ENCODE data around the gene BOD1L1.
"Not testable (repeated sequence)": the region's sequence is repeated elsewhere in the genome, so short reads cannot be mapped to it uniquely, and the experiment has no call there.

BOD1L1 gene

GRCh38 chr4:13618212-13618806 lies 9.2 kb downstream of the BOD1L1 start:
- no peak for DNase-seq

- no peak for DNase-seq
Measured at GRCh38 chr4:13617801-13618200, 9.7 kb downstream of the BOD1L1 start.

DNA sequence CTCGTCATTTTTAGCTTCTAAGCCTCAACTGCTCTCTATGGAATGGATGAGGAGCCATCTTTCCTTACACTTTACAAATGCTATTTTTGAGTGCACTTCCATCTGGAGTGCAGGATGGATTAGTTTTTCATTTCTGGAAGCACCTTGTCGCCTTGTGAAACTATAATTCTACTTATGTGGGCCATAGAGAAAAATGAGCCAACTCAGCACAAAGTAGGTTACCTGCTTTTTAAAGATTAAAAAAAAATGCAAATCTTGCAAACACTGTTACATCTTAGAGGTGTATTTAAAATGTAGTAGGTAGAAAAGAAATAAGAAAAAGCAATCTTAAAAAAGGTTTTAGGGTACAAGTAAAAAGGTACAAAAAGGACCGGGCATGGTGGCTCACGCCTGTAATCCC lies 10.9 kb downstream of the BOD1L1 start:
- DNase-seq, result no peak

GRCh38 chr4:13615161-13615560 lies 12.4 kb downstream of the BOD1L1 start:
- DNase-seq, result no peak

- DNase-seq, result no peak
Measured at GRCh38 chr4:13612569-13612968, 15.0 kb downstream of the BOD1L1 start.

- no peak for DNase-seq
Measured at GRCh38 chr4:13611283-13611842, 16.2 kb downstream of the BOD1L1 start.

DNA sequence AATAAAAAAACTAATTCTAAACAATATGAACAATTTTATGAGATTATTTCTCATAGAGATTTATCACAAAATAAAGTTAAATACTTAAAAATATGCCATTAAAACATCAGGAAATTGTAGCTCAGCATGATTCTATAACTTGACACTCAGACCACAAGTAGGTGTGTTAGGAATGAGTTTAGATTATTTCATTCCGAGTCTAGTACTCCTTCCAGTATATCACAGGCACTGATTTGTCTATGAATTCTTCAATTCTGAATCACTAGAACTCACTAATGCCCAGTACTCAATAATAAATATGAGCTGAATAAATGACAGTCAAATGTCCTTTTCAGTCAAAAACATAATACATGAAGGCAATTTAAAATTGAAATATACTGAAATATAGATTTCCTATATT lies 22.2 kb downstream of the BOD1L1 start:
- DNase-seq, result no peak

GRCh38 chr4:13601848-13602247 lies 25.7 kb downstream of the BOD1L1 start:
- no peak for DNase-seq

DNA sequence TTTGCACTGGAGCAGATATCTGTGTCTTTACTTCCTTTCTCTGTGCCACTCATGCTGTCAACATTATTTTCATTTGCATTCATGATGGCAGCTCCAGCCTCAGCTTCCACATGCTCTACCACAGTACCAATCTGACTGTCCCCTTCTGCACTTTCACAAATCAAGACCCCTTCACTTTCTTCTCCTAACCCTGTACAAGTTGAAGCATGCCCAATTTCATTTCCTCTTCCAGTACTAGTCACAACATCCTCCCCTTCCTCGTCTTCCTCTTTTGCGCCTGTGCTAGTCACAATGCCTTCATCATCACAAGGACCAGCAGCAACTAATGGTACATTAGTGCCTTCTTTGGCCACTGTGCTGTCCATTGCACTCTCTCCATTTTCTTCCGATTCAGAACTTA lies 26.5 kb downstream of the BOD1L1 start:
- DNase-seq, result no peak

DNA sequence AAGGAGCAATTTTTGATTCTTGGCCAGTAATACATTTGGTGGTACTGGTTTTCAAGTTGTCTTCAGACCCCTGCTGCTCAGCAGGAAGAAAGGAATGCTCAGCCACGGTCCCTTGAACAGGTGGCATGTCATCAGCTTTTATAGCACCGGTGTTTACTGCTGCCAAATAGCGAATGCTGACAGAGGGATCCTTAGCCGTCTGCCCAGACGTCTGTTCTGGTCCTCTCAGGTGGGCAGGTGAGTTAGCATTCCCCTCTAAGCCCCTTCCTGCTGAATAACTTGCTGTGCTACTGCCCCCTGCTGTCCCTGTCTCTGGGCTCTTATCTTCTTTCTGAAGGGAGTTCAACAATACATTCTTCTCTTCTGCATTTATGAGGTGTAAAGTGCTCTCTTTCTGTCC lies 28.4 kb downstream of the BOD1L1 start:
- no peak for DNase-seq

- DNase-seq, result no peak
Measured at GRCh38 chr4:13597604-13598003, 29.9 kb downstream of the BOD1L1 start.

GRCh38 chr4:13597141-13597540 lies 30.4 kb downstream of the BOD1L1 start:
- no peak for DNase-seq

DNA sequence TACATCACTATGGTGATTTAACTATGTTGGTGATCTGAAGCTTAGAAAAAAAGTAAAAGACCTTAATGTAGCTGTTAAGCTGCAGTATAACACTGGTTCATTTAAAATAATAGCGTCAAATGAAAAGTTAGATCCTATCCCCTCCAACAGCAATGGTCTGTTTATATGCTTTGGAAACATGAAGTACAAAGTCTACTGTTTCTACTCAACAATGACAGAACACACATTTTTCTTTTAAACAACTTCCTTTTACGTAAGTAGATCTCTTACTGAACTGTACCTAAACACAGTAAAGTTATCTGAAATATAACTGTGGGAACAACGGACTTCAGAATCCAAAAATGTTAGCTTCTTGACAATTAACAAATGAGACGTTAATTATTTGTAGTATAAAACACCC lies 35.3 kb downstream of the BOD1L1 start:
- DNase-seq, result no peak

- no peak for DNase-seq
Measured at GRCh38 chr4:13590766-13591165, 36.8 kb downstream of the BOD1L1 start.

GRCh38 chr4:13588954-13589353 lies 38.6 kb downstream of the BOD1L1 start:
- no peak for DNase-seq

- no peak for DNase-seq
Measured at GRCh38 chr4:13584481-13584880, 43.0 kb downstream of the BOD1L1 start.

DNA sequence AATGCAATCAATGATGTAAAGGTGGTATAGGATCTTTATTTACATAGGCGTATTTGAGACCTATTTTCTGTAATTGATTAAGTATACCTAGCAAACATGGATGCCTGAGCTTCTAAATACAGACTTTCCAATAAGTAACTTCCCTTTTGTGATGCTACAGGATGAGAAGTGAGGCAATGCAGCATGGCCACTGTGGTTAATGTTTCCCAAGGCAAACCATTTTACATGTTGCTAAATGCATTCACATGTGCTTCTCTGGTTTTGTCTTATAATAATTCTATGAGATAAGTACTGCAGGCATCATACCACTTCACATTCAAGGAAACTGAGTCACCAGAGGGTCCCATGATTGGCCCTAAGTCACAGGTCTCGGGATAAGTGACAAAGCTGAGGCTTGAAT lies 47.5 kb downstream of the BOD1L1 start:
- no peak for DNase-seq

- DNase-seq, result no peak
Measured at GRCh38 chr4:13577660-13578059, 49.9 kb downstream of the BOD1L1 start.

GRCh38 chr4:13570916-13571315 lies 56.6 kb downstream of the BOD1L1 start:
- no peak for DNase-seq

- no peak for DNase-seq
Measured at GRCh38 chr4:13567125-13567524, 60.4 kb downstream of the BOD1L1 start.

DNA sequence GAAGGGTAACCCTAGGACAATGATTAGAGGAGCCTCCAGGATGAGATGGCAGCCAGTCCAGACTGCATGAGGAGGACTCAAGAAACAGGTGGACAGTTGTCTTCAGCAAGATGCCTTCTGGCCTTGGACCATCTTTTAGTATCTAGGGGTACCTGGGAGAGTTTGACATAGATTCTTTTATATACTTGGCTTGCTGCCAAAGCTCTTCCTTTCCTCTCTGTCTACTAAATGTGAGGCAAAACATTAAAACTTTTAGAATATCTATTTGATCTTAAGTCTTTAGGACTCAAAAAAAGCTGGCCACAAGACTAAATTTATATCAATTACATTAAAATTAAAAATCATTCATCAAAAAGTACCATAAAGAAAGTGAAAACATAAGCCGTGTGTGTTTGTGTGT lies 64.6 kb downstream of the BOD1L1 start:
- no peak for DNase-seq

DNA sequence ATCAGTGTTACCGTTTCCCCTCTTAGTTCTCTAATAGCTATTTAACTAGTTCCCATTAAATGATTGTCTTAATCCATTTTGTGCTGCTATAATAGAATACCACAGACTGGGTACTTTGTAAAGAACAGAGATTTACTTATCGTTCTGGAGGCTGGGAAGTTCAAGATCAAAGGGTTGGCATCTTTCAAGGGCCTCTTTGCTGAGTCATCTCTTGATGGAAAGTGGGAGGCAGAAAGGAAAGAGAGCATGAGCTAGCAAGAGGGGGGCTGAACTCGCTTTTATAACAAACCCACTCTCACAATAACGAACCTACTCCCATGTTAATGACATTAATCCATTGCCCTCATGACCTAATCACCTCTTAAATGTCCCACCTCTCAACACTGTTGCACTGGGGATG lies 65.9 kb downstream of the BOD1L1 start:
- no peak for DNase-seq

GRCh38 chr4:13560111-13560510 lies 67.4 kb downstream of the BOD1L1 start:
- DNase-seq, result not testable (repeated sequence)

- no peak for DNase-seq
Measured at GRCh38 chr4:13559413-13559812, 68.1 kb downstream of the BOD1L1 start.

GRCh38 chr4:13558881-13559280 lies 68.6 kb downstream of the BOD1L1 start:
- DNase-seq, result no peak

Data from CD4-positive, alpha-beta T cell treated with Interleukin-21 for 1 hour (primary cell).